Mammary epithelial cell (primary cell): ENCODE measurements around the gene FBXL7.

Source experiments
- CTCF ChIP-seq, 2 donors: IDR thresholded peaks in 1 of 2; conservative IDR thresholded peaks in 1 of 2; 2 replicates each; pipeline ENCODE4 v1.5.1; 2011 to 2012; ENCODE audit warnings: inconsistent platforms in 2 of 2, low read length in 2 of 2, mild to moderate bottlenecking in 2 of 2, control low read depth in 1 of 2, low read depth in 1 of 2; ENCODE audit not compliant: insufficient read depth in 1 of 2; ENCODE audit errors: extremely low read depth in 1 of 2
- EZH2 ChIP-seq: IDR thresholded peaks from 2 replicates; pipeline ENCODE4 v1.6.1; 2012; ENCODE audit warnings: low read length, inconsistent platforms, borderline replicate concordance

- TF ChIP-seq CTCF (conservative IDR thresholded peaks at IDR 0.05 in 1 of 2, IDR thresholded peaks at IDR 0.05 in 1 of 2; ENCODE audit: extremely low read depth in 1 of 2, insufficient read depth in 1 of 2, low read depth in 1 of 2, low read length in 2 of 2) (no peak), EZH2 (no peak)
These were observed 257.1 kb downstream of the FBXL7 start for GRCh38 chr5:15757103-15757502.
